IMR-90 (cell line): ENCODE measurements around the gene ACAD9. TPM values are rescaled to one million over a fixed set of nuclear protein-coding genes. Genes with fewer than 3 reads are reported as not detected.

Experiments used
- ATAC-seq: fragments of 200-7000 bp; cut with Tn5 transposase; 2 replicates; pipeline ENCODE4 v1.9.1; 2020; ENCODE audit warnings: low read depth, mild to moderate bottlenecking, moderate library complexity
- BruUV-seq: library from RNA; stranded (reverse); fragments of 400-500 nt; replicated peaks from 2 replicates; lab custom pipeline; 2021; lab: Mats Ljungman, UMichigan
- CTCF ChIA-PET: fragments of 300-600 bp; formaldehyde crosslinking; extraction: SDS; loops from one replicate; lab custom pipeline; 2021; ENCODE audit warnings: antibody characterized with exemption; lab: Yijun Ruan, JAX
- POLR2A ChIA-PET: fragments of 300-600 bp; sonication (Branson Sonifier 250); formaldehyde crosslinking; loops from one replicate; lab custom pipeline; 2022; ENCODE audit warnings: antibody characterized with exemption; ENCODE audit not compliant: unreplicated experiment; lab: Charles Lee
- DNase-seq: peaks from one replicate; pipeline ENCODE4 v3.0.0; 2013
- H2AFZ ChIP-seq: replicated peaks from 2 replicates; pipeline ENCODE3; 2013; ENCODE audit warnings: low read length, mild to moderate bottlenecking; ENCODE audit not compliant: poor library complexity
- H2AK5ac ChIP-seq: 2 replicates; pipeline ENCODE4 v1.6.1; 2013; ENCODE audit warnings: low read depth, low read length, inconsistent platforms
- H2AK9ac ChIP-seq: replicated peaks from 2 replicates; pipeline ENCODE3; 2013; ENCODE audit warnings: mild to moderate bottlenecking, low read depth, low read length, moderate library complexity; ENCODE audit not compliant: poor library complexity
- H2BK120ac ChIP-seq: 2 replicates; pipeline ENCODE4 v1.6.1; 2013; ENCODE audit warnings: low read depth, low read length, inconsistent platforms
- H2BK15ac ChIP-seq: 3 replicates; pipeline ENCODE4 v1.6.1; 2013; ENCODE audit warnings: low read depth, low read length, inconsistent platforms
- H2BK20ac ChIP-seq: 2 replicates; pipeline ENCODE4 v1.6.1; 2013; ENCODE audit warnings: low read depth, mild to moderate bottlenecking, inconsistent platforms, low read length, moderate library complexity
- H2BK5ac ChIP-seq: 2 replicates; pipeline ENCODE4 v1.6.1; 2013; ENCODE audit warnings: mild to moderate bottlenecking, low read depth, low read length, inconsistent platforms; ENCODE audit not compliant: poor library complexity, severe bottlenecking
- H3K14ac ChIP-seq: replicated peaks from 2 replicates; pipeline ENCODE4 v1.6.1; 2013; ENCODE audit warnings: low read depth, low read length, inconsistent platforms
- H3K18ac ChIP-seq: 2 replicates; pipeline ENCODE4 v1.6.1; 2013; ENCODE audit warnings: low read depth, low read length, control low read depth
- H3K23ac ChIP-seq: 2 replicates; pipeline ENCODE4 v1.6.1; 2013; ENCODE audit warnings: low read depth, low read length, inconsistent platforms
- H3K27ac ChIP-seq: 2 replicates; pipeline ENCODE4 v1.5.1; 2013; ENCODE audit warnings: mild to moderate bottlenecking, control low read depth, low read length; ENCODE audit not compliant: insufficient read depth
- H3K27me3 ChIP-seq: 2 replicates; pipeline ENCODE4 v1.6.1; 2013; ENCODE audit warnings: low read length; ENCODE audit not compliant: control insufficient read depth, insufficient read depth
- H3K36me3 ChIP-seq: 2 replicates; pipeline ENCODE4 v1.6.1; 2013; ENCODE audit warnings: low read length, mixed read lengths; ENCODE audit not compliant: control insufficient read depth, insufficient read depth
- H3K4ac ChIP-seq: 2 replicates; pipeline ENCODE4 v1.6.1; 2013; ENCODE audit warnings: low read depth, low read length, inconsistent platforms
- H3K4me1 ChIP-seq: 2 replicates; pipeline ENCODE4 v1.6.1; 2013; ENCODE audit warnings: low read length, mixed read lengths; ENCODE audit not compliant: control insufficient read depth, insufficient read depth
- H3K4me2 ChIP-seq: 2 replicates; pipeline ENCODE4 v1.6.1; 2013; ENCODE audit warnings: low read depth, mild to moderate bottlenecking, control low read depth, low read length, moderate library complexity
- H3K4me3 ChIP-seq: 2 replicates; pipeline ENCODE4 v1.5.1; 2013; ENCODE audit warnings: low read depth, mild to moderate bottlenecking, control low read depth, low read length, moderate library complexity; ENCODE audit not compliant: insufficient read depth
- H3K56ac ChIP-seq: 2 replicates; pipeline ENCODE4 v1.6.1; 2013; ENCODE audit warnings: low read length, inconsistent platforms; ENCODE audit not compliant: insufficient read depth; ENCODE audit errors: extremely low read depth
- H3K79me1 ChIP-seq, 2 experiments: 2 replicates each; pipeline ENCODE4 v1.6.1; 2013; ENCODE audit warnings: low read length in 2 of 2, inconsistent platforms in 1 of 2, low read depth in 1 of 2
- H3K9ac ChIP-seq: 2 replicates; pipeline ENCODE4 v1.6.1; 2013; ENCODE audit warnings: low read depth, low read length, control low read depth
- H3K9me1 ChIP-seq: 2 replicates; pipeline ENCODE4 v1.6.1; 2013; ENCODE audit warnings: low read length, inconsistent platforms; ENCODE audit not compliant: insufficient read depth
- H3K9me3 ChIP-seq: 2 replicates; pipeline ENCODE4 v1.6.1; 2013; ENCODE audit warnings: low read length; ENCODE audit not compliant: control insufficient read depth, insufficient read depth
- H4K20me1 ChIP-seq: 2 replicates; pipeline ENCODE4 v1.6.1; 2013; ENCODE audit warnings: low read length, inconsistent platforms; ENCODE audit not compliant: insufficient read depth
- H4K5ac ChIP-seq: 2 replicates; pipeline ENCODE4 v1.6.1; 2013; ENCODE audit warnings: mild to moderate bottlenecking, low read depth, low read length, control low read depth
- H4K8ac ChIP-seq, 2 experiments: 2 replicates each; pipeline ENCODE4 v1.6.1; 2013; ENCODE audit warnings: low read depth in 2 of 2, low read length in 2 of 2, control low read depth in 1 of 2, inconsistent platforms in 1 of 2
- H4K91ac ChIP-seq: 2 replicates; pipeline ENCODE4 v1.6.1; 2013; ENCODE audit warnings: low read depth, low read length, inconsistent platforms; ENCODE audit not compliant: insufficient read depth
- CTCF ChIP-seq: conservative IDR thresholded peaks from 2 replicates; pipeline ENCODE4 v1.5.1; 2012; ENCODE audit warnings: mild to moderate bottlenecking, low read depth, low read length, improper control_type of control experiment
- FOS ChIP-seq: fragments of 150-350 bp; IDR thresholded peaks from 2 replicates; pipeline ENCODE4 v1.6.1; 2016; ENCODE audit warnings: low read depth, low read length
- MAFK ChIP-seq: IDR thresholded peaks from 2 replicates; pipeline ENCODE4 v1.6.1; 2012; ENCODE audit warnings: low read depth, low read length, improper control_type of control experiment
- NFE2L2 ChIP-seq: fragments of 150-350 bp; IDR thresholded peaks from 2 replicates; pipeline ENCODE4 v1.6.1; 2016; ENCODE audit warnings: low read depth, mild to moderate bottlenecking, low read length
- POLR2A ChIP-seq: IDR thresholded peaks from 2 replicates; pipeline ENCODE4 v1.6.1; 2012; ENCODE audit warnings: mild to moderate bottlenecking, low read depth, low read length
- RAD21 ChIP-seq: IDR thresholded peaks from 2 replicates; pipeline ENCODE4 v1.6.1; 2012; ENCODE audit warnings: low read length, improper control_type of control experiment
- WGBS, 2 experiments: methylation state at CpG; one replicate each; pipeline versions ENCODE4 v1.1.5 to v1.1.7; 2013; ENCODE audit warnings: missing lambda C conversion rate in 2 of 2; ENCODE audit not compliant: insufficient read length in 1 of 2; ENCODE audit errors: extremely low coverage in 2 of 2; 5-methylcytosine and 5-hydroxymethylcytosine counted together
- dilution Hi-C: fragments of 300-500 bp; cut with HindIII; formaldehyde crosslinking; loops from one replicate; pipeline ENCODE4 v1.14.3; 2018; ENCODE audit warnings: low sequenced_read_pairs; ENCODE audit not compliant: unreplicated experiment
- in situ Hi-C: fragments of 300-500 bp; cut with MboI; formaldehyde crosslinking; loops from 3 replicates; pipeline ENCODE4 v1.14.3; 2019; ENCODE audit warnings: low sequenced_read_pairs, inconsistent platforms, mixed read lengths
- intact Hi-C: fragments of 100-400 bp; cut with micrococcal nuclease; formaldehyde crosslinking; loops from 2 replicates; pipeline ENCODE4 v1.10.0; 2022
- polyA plus RNA-seq, 3 experiments: library from polyadenylated mRNA; depleted of rRNA; stranded (reverse); fragments of >200 nt; gene quantifications; 2 replicates each; pipeline ENCODE4 v1.2.3, GENCODE V29; 2012; ENCODE audit warnings: low replicate concordance in 1 of 3
- total RNA-seq: library from RNA; depleted of rRNA; stranded (reverse); fragments of >200 nt; gene quantifications from 2 replicates; pipeline ENCODE4 v1.2.3, GENCODE V29; 2012

ACAD9 gene
- total and polyA plus RNA-seq, 2 of the 4 experiments (the other 2 are of a cell fraction): 31.2 to 41.3 TPM

- in situ Hi-C loops (no loop called here), intact Hi-C loops (no loop called here), dilution Hi-C loops (no loop called here)
- H2AK9ac ChIP-seq: no peak overlapping the region
- TF ChIP-seq CTCF: no peak
- TF ChIP-seq RAD21: no peak
- no peak for TF ChIP-seq NFE2L2
- no peak for TF ChIP-seq MAFK
- no peak for TF ChIP-seq FOS
- TF ChIP-seq POLR2A: no peak
- H3K56ac ChIP-seq: no peak overlapping the region
- H3K79me1 ChIP-seq: no peaks in the 10 kb centered on the region
- no peak overlapping the region for H2AFZ ChIP-seq
- no peak overlapping the region for H4K91ac ChIP-seq
- POLR2A ChIA-PET: no interaction called here
- ATAC-seq (no peak), DNase-seq (no peak)
- no peak overlapping the region for H2BK5ac ChIP-seq
- H3K27ac ChIP-seq: no peak overlapping the region
- no peak overlapping the region for H2AK5ac ChIP-seq
- no peaks in the 10 kb centered on the region for H3K9me1 ChIP-seq
- no peaks in the 10 kb centered on the region for H3K27me3 ChIP-seq
- BruUV-seq: no TSS peak
- H2BK120ac ChIP-seq: no peak overlapping the region
- H3K18ac ChIP-seq: no peak overlapping the region
- H4K5ac ChIP-seq: no peak overlapping the region
- H3K36me3 ChIP-seq: no peaks in the 10 kb centered on the region
- 81% methylated on average over 5 of the region's 6 CpGs; no CpG with 5 or more reads in 1 of the 2 experiments for WGBS, 2 experiments
- H3K14ac ChIP-seq: no peak overlapping the region
- H3K4me3 ChIP-seq: no peak overlapping the region
- no peak overlapping the region for H4K8ac ChIP-seq
- no peak overlapping the region for H3K4ac ChIP-seq
- H3K9ac ChIP-seq: no peak overlapping the region
- no peak overlapping the region for H3K4me2 ChIP-seq
- CTCF ChIA-PET: no interaction called here
- no peaks in the 10 kb centered on the region for H4K20me1 ChIP-seq
- no peak overlapping the region for H2BK15ac ChIP-seq
- no peak overlapping the region for H3K23ac ChIP-seq
- no peaks in the 10 kb centered on the region for H3K4me1 ChIP-seq
- H3K9me3 ChIP-seq: peaks cover 31% of the 10 kb centered on the region
- H2BK20ac ChIP-seq: no peak overlapping the region
Observed at GRCh38 chr3:128859630-128860029, 19.8 kb upstream of the ACAD9 start.
